Mesenchymal stem cell (in vitro differentiated cells and primary cell): ENCODE data around the gene CCDC43.
"Not testable (repeated sequence)": the region's sequence is repeated elsewhere in the genome, so short reads cannot be mapped to it uniquely, and the experiment has no call there.

Experiments used
- DNase-seq: peaks from one replicate; pipeline ENCODE4 v3.0.0-alpha.2; 2013
- H2AFZ ChIP-seq: one replicate; pipeline ENCODE4 v1.6.1; 2013; ENCODE audit warnings: low read depth, mild to moderate bottlenecking, control low read depth, inconsistent platforms, low read length, moderate library complexity
- H2AK5ac ChIP-seq: 2 replicates; pipeline ENCODE4 v1.6.1; 2013; ENCODE audit warnings: low read length, moderate library complexity, mild to moderate bottlenecking, inconsistent platforms; ENCODE audit not compliant: severe bottlenecking
- H2BK120ac ChIP-seq: one replicate; pipeline ENCODE4 v1.6.1; 2013; ENCODE audit warnings: low read depth, mild to moderate bottlenecking, inconsistent platforms, low read length, moderate library complexity
- H2BK12ac ChIP-seq, 2 experiments: one replicate each; pipeline ENCODE4 v1.6.1; 2013; ENCODE audit warnings: inconsistent platforms in 2 of 2, low read length in 2 of 2, mild to moderate bottlenecking in 2 of 2, moderate library complexity in 2 of 2, control low read depth in 1 of 2
- H2BK15ac ChIP-seq: one replicate; pipeline ENCODE4 v1.6.1; 2013; ENCODE audit warnings: mild to moderate bottlenecking, low read depth, inconsistent platforms; ENCODE audit not compliant: poor library complexity, severe bottlenecking
- H2BK5ac ChIP-seq: 2 replicates; pipeline ENCODE4 v1.6.1; 2013; ENCODE audit warnings: low read depth, mild to moderate bottlenecking, low read length, control low read depth, inconsistent platforms; ENCODE audit not compliant: poor library complexity, severe bottlenecking
- H3K14ac ChIP-seq, 2 experiments: one replicate each; pipeline ENCODE4 v1.6.1; 2013; ENCODE audit warnings: inconsistent platforms in 2 of 2, low read length in 2 of 2, control low read depth in 1 of 2, mild to moderate bottlenecking in 1 of 2, moderate library complexity in 1 of 2
- H3K18ac ChIP-seq, 2 experiments: one replicate each; pipeline ENCODE4 v1.6.1; 2013; ENCODE audit warnings: inconsistent platforms in 2 of 2, low read length in 2 of 2, control low read depth in 1 of 2, low read depth in 1 of 2, mild to moderate bottlenecking in 1 of 2
- H3K23ac ChIP-seq, 2 experiments: one replicate each; pipeline ENCODE4 v1.6.1; 2013; ENCODE audit warnings: inconsistent platforms in 2 of 2, low read length in 2 of 2, mild to moderate bottlenecking in 2 of 2, moderate library complexity in 2 of 2, control low read depth in 1 of 2
- H3K27ac ChIP-seq: 2 replicates; pipeline ENCODE4 v1.5.1; 2013; ENCODE audit warnings: mild to moderate bottlenecking, moderate library complexity, low read length, control low read depth, inconsistent platforms; ENCODE audit not compliant: poor library complexity, severe bottlenecking
- H3K27me3 ChIP-seq, 2 experiments: 2 replicates each; pipeline versions ENCODE4 v1.6.1 to v1.7.0; 2013; ENCODE audit warnings: low read length in 2 of 2, mild to moderate bottlenecking in 2 of 2, moderate library complexity in 2 of 2, control low read depth in 1 of 2, inconsistent platforms in 1 of 2; ENCODE audit not compliant: control insufficient read depth in 1 of 2, insufficient read depth in 1 of 2
- H3K36me3 ChIP-seq, 2 experiments: 2 replicates each; pipeline versions ENCODE4 v1.6.1 to v1.7.0; 2013; ENCODE audit warnings: low read length in 2 of 2, control low read depth in 1 of 2, inconsistent platforms in 1 of 2, low read depth in 1 of 2, mild to moderate bottlenecking in 1 of 2; ENCODE audit not compliant: insufficient read depth in 2 of 2, control insufficient read depth in 1 of 2
- H3K4ac ChIP-seq, 2 experiments: one replicate each; pipeline ENCODE4 v1.6.1; 2013; ENCODE audit warnings: inconsistent platforms in 2 of 2, low read length in 2 of 2, mild to moderate bottlenecking in 2 of 2, moderate library complexity in 2 of 2, control low read depth in 1 of 2, low read depth in 1 of 2
- H3K4me1 ChIP-seq: 2 replicates; pipeline ENCODE4 v1.6.1; 2013; ENCODE audit warnings: low read depth, low read length, control low read depth; ENCODE audit not compliant: control insufficient read depth, insufficient read depth
- H3K4me2 ChIP-seq: 2 replicates; pipeline ENCODE4 v1.6.1; 2013; ENCODE audit warnings: low read length, mild to moderate bottlenecking, inconsistent platforms; ENCODE audit not compliant: poor library complexity, severe bottlenecking
- H3K4me3 ChIP-seq, 2 experiments: 2 replicates each; pipeline versions ENCODE4 v1.5.1 to v1.7.0; 2013; ENCODE audit warnings: low read length in 2 of 2, mild to moderate bottlenecking in 2 of 2, control low read depth in 1 of 2, low read depth in 1 of 2; ENCODE audit not compliant: insufficient read depth in 1 of 2
- H3K79me1 ChIP-seq: replicated peaks from 2 replicates; pipeline ENCODE4 v1.6.1; 2013; ENCODE audit warnings: mild to moderate bottlenecking, control low read depth, low read length, inconsistent platforms; ENCODE audit not compliant: poor library complexity, severe bottlenecking
- H3K9ac ChIP-seq: 2 replicates; pipeline ENCODE4 v1.7.0; 2013; ENCODE audit warnings: mild to moderate bottlenecking, low read length, moderate library complexity
- H3K9me3 ChIP-seq: 2 replicates; pipeline ENCODE4 v1.7.0; 2013; ENCODE audit warnings: mild to moderate bottlenecking, low read length; ENCODE audit not compliant: control insufficient read depth
- H4K8ac ChIP-seq: one replicate; pipeline ENCODE4 v1.6.1; 2013; ENCODE audit warnings: inconsistent platforms, mild to moderate bottlenecking, low read length, moderate library complexity
- H4K91ac ChIP-seq: one replicate; pipeline ENCODE4 v1.6.1; 2013; ENCODE audit warnings: mild to moderate bottlenecking, low read length, inconsistent platforms
- WGBS: methylation state at CpG from one replicate; pipeline ENCODE4 v1.1.7; 2013; ENCODE audit warnings: mixed read lengths; 5-methylcytosine and 5-hydroxymethylcytosine counted together

The CCDC43 gene

GRCh38 chr17:44636562-44636961 lies 53.0 kb downstream of the CCDC43 start:
- Histone ChIP-seq H4K8ac (no peak overlapping the region), H3K4me2 (no peak overlapping the region), H3K4me3 (no peak overlapping the region), H3K36me3 (no peaks in the 10 kb centered on the region), H2BK15ac (no peak overlapping the region), H2BK120ac (no peak overlapping the region), H4K91ac (no peak overlapping the region), H2BK5ac (no peak overlapping the region), H3K9ac (no peak overlapping the region), H3K4ac (no peak overlapping the region), H3K18ac (no peak overlapping the region), H3K27me3 (no peaks in the 10 kb centered on the region), H3K14ac (no peak overlapping the region), H3K27ac (no peak overlapping the region), H3K79me1 (no peaks in the 10 kb centered on the region), H2AK5ac (no peak overlapping the region), H3K9me3 (no peaks in the 10 kb centered on the region), H2AFZ (no peak overlapping the region), H2BK12ac (no peak overlapping the region), H3K23ac (no peak overlapping the region), H3K4me1 (no peaks in the 10 kb centered on the region)
- DNase-seq: peak; percentile 73
- no CpG with 5 or more reads among the region's 1 CpG for WGBS

- H3K9ac ChIP-seq, H3K36me3 ChIP-seq, H2BK12ac ChIP-seq, H3K23ac ChIP-seq, H3K27ac ChIP-seq, H4K8ac ChIP-seq, H3K4me1 ChIP-seq, H2AK5ac ChIP-seq, H2AFZ ChIP-seq, H2BK120ac ChIP-seq, DNase-seq, H3K9me3 ChIP-seq, H3K14ac ChIP-seq, H3K18ac ChIP-seq, H3K79me1 ChIP-seq, H4K91ac ChIP-seq, H3K27me3 ChIP-seq, H3K4ac ChIP-seq, H3K4me3 ChIP-seq, H2BK5ac ChIP-seq, H2BK15ac ChIP-seq, H3K4me2 ChIP-seq: not testable (repeated sequence)
- WGBS: 68% methylated on average over 4 of the region's 4 CpGs
Observed at GRCh38 chr17:44634401-44634800, 55.2 kb downstream of the CCDC43 start.

- WGBS: 77% methylated on average over 8 of the region's 8 CpGs
- no peak overlapping the region for H4K91ac ChIP-seq
- H3K23ac ChIP-seq: no peak overlapping the region
Observed at GRCh38 chr17:44633998-44634397, 55.6 kb downstream of the CCDC43 start.

GRCh38 chr17:44630703-44631102 lies 58.9 kb downstream of the CCDC43 start:
- H2AK5ac ChIP-seq: no peak overlapping the region
- no peak overlapping the region for H3K18ac ChIP-seq
- H3K27ac ChIP-seq: no peak overlapping the region
- H2BK120ac ChIP-seq: no peak overlapping the region
- H3K9me3 ChIP-seq: no peaks in the 10 kb centered on the region
- H3K4me3 ChIP-seq: no peak overlapping the region
- peaks cover 20% of the 10 kb centered on the region for H3K4me1 ChIP-seq
- H2BK5ac ChIP-seq: no peak overlapping the region
- DNase-seq: no peak
- no peak overlapping the region for H3K14ac ChIP-seq
- H3K4ac ChIP-seq: no peak overlapping the region
- H2BK15ac ChIP-seq: no peak overlapping the region
- H3K36me3 ChIP-seq: no peaks in the 10 kb centered on the region
- no peak overlapping the region for H3K4me2 ChIP-seq
- no peak overlapping the region for H3K23ac ChIP-seq
- H4K91ac ChIP-seq: no peak overlapping the region
- no peak overlapping the region for H2AFZ ChIP-seq
- no peak overlapping the region for H2BK12ac ChIP-seq
- 89% methylated on average over 4 of the region's 4 CpGs for WGBS
- H3K9ac ChIP-seq: no peak overlapping the region
- no peaks in the 10 kb centered on the region for H3K79me1 ChIP-seq
- no peak overlapping the region for H4K8ac ChIP-seq
- peaks cover 0 to 5% of the 10 kb centered on the region in 2 experiments for H3K27me3 ChIP-seq

More at GRCh38 chr17:44633998-44634397, 55.6 kb downstream of the CCDC43 start:
- no peak overlapping the region for H3K18ac ChIP-seq
- no peak overlapping the region for H2BK5ac ChIP-seq
- H2BK15ac ChIP-seq: no peak overlapping the region
- no peaks in the 10 kb centered on the region for H3K9me3 ChIP-seq
- no peaks in the 10 kb centered on the region for H3K79me1 ChIP-seq
- no peak overlapping the region for H3K27ac ChIP-seq
- H3K9ac ChIP-seq: no peak overlapping the region
- H3K4me2 ChIP-seq: no peak overlapping the region
- H2BK12ac ChIP-seq: no peak overlapping the region
- H3K27me3 ChIP-seq: no peaks in the 10 kb centered on the region
- H3K36me3 ChIP-seq: no peaks in the 10 kb centered on the region
- H2AK5ac ChIP-seq: no peak overlapping the region
- H2AFZ ChIP-seq: no peak overlapping the region
- H4K8ac ChIP-seq: no peak overlapping the region
- no peak for DNase-seq
- H3K14ac ChIP-seq: no peak overlapping the region
- no peak overlapping the region for H2BK120ac ChIP-seq
- H3K4ac ChIP-seq: no peak overlapping the region
- H3K4me3 ChIP-seq: no peak overlapping the region
- H3K4me1 ChIP-seq: peaks cover under 1% of the 10 kb centered on the region
